ENCODE data around the gene XPR1.
A peak's percentile ranks its signal among the peaks of the same experiment; 100 is the strongest.

XPR1 gene

DNA sequence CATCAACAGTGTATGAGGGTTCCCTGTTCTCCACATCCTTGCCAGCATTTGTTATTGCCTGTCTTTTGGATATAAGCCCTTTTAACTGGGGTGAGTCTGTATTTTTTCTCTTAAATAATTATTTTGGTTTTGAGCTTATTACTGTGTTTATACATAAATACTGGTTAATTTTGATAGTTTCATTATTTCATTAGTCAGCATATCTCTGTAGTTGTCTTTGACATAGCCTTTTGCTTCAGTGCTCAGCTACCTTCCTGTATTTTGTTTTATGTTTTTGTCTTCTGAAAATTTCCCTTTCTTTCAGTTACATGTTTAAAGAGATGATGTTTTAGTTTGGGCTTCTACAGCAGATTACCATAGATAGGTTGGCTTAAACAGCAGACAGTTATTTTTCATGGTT is 138.1 kb downstream of the XPR1 start:
- DNase-seq (ENCODE audit: low read depth): no peak
- TF ChIP-seq, protein P1, sequence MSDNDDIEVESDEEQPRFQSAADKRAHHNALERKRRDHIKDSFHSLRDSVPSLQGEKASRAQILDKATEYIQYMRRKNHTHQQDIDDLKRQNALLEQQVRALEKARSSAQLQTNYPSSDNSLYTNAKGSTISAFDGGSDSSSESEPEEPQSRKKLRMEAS (IDR thresholded peaks at IDR 0.05; ENCODE audit: low read depth, low read length): no peak
- TF ChIP-seq, protein P2, sequence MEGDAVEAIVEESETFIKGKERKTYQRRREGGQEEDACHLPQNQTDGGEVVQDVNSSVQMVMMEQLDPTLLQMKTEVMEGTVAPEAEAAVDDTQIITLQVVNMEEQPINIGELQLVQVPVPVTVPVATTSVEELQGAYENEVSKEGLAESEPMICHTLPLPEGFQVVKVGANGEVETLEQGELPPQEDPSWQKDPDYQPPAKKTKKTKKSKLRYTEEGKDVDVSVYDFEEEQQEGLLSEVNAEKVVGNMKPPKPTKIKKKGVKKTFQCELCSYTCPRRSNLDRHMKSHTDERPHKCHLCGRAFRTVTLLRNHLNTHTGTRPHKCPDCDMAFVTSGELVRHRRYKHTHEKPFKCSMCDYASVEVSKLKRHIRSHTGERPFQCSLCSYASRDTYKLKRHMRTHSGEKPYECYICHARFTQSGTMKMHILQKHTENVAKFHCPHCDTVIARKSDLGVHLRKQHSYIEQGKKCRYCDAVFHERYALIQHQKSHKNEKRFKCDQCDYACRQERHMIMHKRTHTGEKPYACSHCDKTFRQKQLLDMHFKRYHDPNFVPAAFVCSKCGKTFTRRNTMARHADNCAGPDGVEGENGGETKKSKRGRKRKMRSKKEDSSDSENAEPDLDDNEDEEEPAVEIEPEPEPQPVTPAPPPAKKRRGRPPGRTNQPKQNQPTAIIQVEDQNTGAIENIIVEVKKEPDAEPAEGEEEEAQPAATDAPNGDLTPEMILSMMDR (IDR thresholded peaks at IDR 0.05; ENCODE audit: low read depth, low read length): no peak
- TF ChIP-seq MYC (IDR thresholded peaks at IDR 0.05; ENCODE audit: low read depth, low read length) (no peak), POLR2A (IDR thresholded peaks at IDR 0.05; ENCODE audit: extremely low read depth, insufficient read length) (no peak)
- H3K4me3 ChIP-seq (ENCODE audit: low read depth, low read length): no peak overlapping the region

DNA sequence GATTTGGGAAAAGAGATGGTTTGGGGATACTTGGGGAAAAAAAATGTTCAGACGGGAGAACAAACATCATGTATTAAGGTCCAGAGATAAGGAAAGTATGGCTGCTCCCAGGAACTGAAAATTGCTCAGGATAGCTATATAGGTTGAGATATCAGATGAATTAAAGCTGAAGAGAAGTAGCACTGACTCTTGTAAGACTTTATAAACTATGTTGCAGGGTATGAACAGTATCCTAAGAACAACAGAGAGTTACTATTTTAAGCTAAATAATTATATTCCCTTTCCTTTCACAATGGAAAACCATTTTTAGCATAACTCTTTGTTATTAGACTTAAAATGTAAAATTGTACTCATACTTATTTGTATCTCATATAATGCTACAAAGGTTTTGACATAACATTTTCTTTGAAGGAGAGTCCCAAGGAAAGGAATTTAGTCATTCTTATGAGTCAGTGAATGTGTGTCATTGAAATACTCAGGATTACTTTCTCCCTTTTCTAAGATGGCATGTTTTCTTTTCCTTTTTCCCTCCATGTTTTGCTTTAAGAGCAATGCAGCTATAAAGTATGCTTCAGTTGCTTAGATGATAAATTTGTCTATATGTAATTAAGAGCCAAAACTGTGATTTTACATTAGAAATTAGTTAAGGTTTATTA is 141.5 kb downstream of the XPR1 start:
- DNase-seq (ENCODE audit: low read depth): no peak
- TF ChIP-seq, protein P1 (IDR thresholded peaks at IDR 0.05; ENCODE audit: low read depth, low read length): no peak
- TF ChIP-seq POLR2A (IDR thresholded peaks at IDR 0.05; ENCODE audit: extremely low read depth, insufficient read length) (no peak), MYC (IDR thresholded peaks at IDR 0.05; ENCODE audit: low read depth, low read length) (no peak)
- TF ChIP-seq, protein P2 (IDR thresholded peaks at IDR 0.05; ENCODE audit: low read depth, low read length): no peak
- H3K4me3 ChIP-seq (ENCODE audit: low read depth, low read length): no peak overlapping the region

DNA sequence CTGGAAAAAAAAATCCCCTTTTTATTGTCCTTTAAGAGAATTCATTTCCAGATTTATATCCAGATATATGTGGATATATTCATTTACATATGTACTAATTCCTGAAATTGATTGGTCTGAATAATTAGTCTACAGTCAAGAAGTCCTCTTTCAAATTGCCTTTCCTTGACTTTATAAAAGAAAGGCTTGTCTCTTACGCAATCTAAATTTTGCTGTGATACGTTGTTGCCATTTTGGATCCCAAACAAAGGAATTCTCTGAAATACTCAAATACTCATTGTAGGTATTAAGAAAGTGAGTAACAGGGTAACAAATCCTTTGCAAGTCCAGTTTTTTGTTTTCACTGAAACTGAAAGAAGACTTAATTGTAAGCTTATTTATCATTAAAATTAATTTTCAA is 144.0 kb downstream of the XPR1 start:
- TF ChIP-seq MYC (IDR thresholded peaks at IDR 0.05; ENCODE audit: low read depth, low read length): no peak
- TF ChIP-seq POLR2A (IDR thresholded peaks at IDR 0.05; ENCODE audit: extremely low read depth, insufficient read length): no peak
- TF ChIP-seq, protein P2 (IDR thresholded peaks at IDR 0.05; ENCODE audit: low read depth, low read length): no peak
- TF ChIP-seq, protein P1 (IDR thresholded peaks at IDR 0.05; ENCODE audit: low read depth, low read length): no peak
- DNase-seq (ENCODE audit: low read depth): no peak
- no peak overlapping the region for H3K4me3 ChIP-seq (ENCODE audit: low read depth, low read length)

DNA sequence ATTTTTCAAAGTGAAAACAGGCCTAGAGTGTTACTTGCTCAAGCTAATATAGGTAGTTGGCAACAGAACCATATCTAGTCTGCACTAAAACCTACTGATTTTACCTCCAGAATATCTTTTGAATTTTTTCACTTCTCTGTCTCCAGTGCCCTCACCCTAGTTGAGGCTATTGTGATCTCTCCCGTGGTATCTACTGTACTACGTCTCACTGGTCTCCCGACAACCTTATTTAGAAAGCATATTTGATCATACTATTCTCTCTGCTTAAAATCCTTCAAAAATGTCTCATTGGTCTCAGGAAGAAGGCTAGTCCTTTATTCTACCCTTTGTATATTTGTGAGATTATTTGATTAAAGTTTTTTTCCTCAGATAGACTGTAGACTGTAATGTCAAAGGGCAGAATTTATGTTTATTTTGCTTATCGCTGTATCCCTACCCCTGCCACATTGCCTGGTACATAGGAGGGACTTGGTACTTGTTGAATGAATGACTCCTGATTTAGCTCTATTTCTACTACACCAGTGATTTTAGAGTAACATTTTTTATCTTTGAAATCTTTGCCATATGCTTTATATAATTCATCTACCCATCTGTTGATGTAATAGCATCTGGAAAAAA is 145.4 kb downstream of the XPR1 start:
- TF ChIP-seq, protein P2 (IDR thresholded peaks at IDR 0.05; ENCODE audit: low read depth, low read length): no peak
- TF ChIP-seq POLR2A (IDR thresholded peaks at IDR 0.05; ENCODE audit: extremely low read depth, insufficient read length) (no peak), MYC (IDR thresholded peaks at IDR 0.05; ENCODE audit: low read depth, low read length) (no peak)
- TF ChIP-seq, protein P1 (IDR thresholded peaks at IDR 0.05; ENCODE audit: low read depth, low read length): no peak
- no peak for DNase-seq (ENCODE audit: low read depth)

DNA sequence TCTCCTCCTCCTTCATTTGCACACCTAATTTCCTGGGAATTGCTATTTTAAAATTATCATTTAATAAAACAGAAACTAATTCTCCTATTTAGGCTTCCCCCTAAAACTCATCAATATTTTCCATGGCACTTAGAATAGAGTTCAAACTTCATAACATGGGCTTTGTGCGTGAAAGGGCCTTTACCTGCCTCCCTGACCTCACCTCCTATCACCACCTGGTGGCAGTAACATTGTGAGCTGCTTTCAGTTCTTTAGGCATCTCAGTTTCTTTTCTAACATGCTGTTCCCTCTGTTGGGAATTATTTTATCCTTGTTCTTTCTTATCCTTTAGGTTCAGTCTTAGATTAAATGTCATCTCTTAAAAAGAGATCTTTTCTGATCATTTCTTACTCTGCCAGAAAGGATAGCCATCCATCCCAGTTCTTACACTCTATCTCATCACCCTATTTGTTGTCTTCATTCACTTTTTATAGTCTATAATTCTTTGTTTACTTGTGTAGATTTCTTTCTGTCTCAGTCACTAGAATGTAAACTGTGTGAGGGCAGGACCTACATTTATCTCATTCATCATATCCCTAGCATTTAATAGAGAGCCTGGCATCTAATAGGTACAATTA is 147.1 kb downstream of the XPR1 start:
- TF ChIP-seq, protein P2 (IDR thresholded peaks at IDR 0.05; ENCODE audit: low read depth, low read length): peak; percentile 25
- TF ChIP-seq POLR2A (IDR thresholded peaks at IDR 0.05; ENCODE audit: extremely low read depth, insufficient read length): no peak
- no peak for DNase-seq (ENCODE audit: low read depth)

More for the DNA sequence above, 145.4 kb downstream of the XPR1 start:
- no peak overlapping the region for H3K4me3 ChIP-seq (ENCODE audit: low read depth, low read length)

More for the DNA sequence above, 147.1 kb downstream of the XPR1 start:
- H3K4me3 ChIP-seq (ENCODE audit: low read depth, low read length): no peak overlapping the region
